Astrocyte (in vitro differentiated cells and primary cell): ENCODE data around the gene LRRC15.

ENCODE experiments used
- CTCF ChIP-seq: IDR thresholded peaks from 2 replicates; pipeline ENCODE4 v1.5.1; 2011; ENCODE audit warnings: low read depth, mild to moderate bottlenecking, inconsistent platforms, low read length, moderate library complexity; ENCODE audit not compliant: insufficient read depth
- EZH2 ChIP-seq: IDR thresholded peaks from 2 replicates; pipeline ENCODE4 v1.6.1; 2012; ENCODE audit warnings: mild to moderate bottlenecking, low read length, inconsistent platforms; ENCODE audit not compliant: insufficient read depth

GRCh38 chr3:194330160-194330559 lies 39.4 kb downstream of the LRRC15 start:
- TF ChIP-seq CTCF, result no peak
- TF ChIP-seq EZH2, result no peak
